A549 (cell line): Measurements from ENCODE around the gene TMEM144. TPM values are rescaled to one million over a fixed set of nuclear protein-coding genes. Genes with fewer than 3 reads are reported as not detected.

Experiments
- ATAC-seq, 2 experiments: fragments of 200-7000 bp in 1 of 2; fragments of >200 bp in 1 of 2; cut with Nextera tagmentation in 1 of 2; cut with Tn5 transposase in 1 of 2; 3 replicates each; pipeline versions ENCODE4 v1.8.0 to v1.9.1; 2018 to 2020; ENCODE audit warnings: mild to moderate bottlenecking in 1 of 2, moderate library complexity in 1 of 2
- CTCF ChIA-PET: fragments of 300-600 bp; sonication (Branson Sonifier 250); formaldehyde crosslinking; extraction: SDS; loops from one replicate; lab custom pipeline; 2021; ENCODE audit warnings: antibody characterized with exemption, inconsistent platforms; lab: Yijun Ruan, JAX
- POLR2A ChIA-PET: fragments of 350-600 bp; formaldehyde crosslinking; extraction: SDS; loops from one replicate; lab custom pipeline; 2021; ENCODE audit warnings: antibody characterized with exemption, inconsistent platforms; lab: Yijun Ruan, JAX
- DNase-seq, 2 experiments: peaks; one replicate each; pipeline versions ENCODE4 v3.0.0 to v3.0.0-alpha.2; 2011 to 2016; ENCODE audit warnings: low read depth in 1 of 2, low spot score in 1 of 2
- FAIRE-seq: peaks from 2 replicates; lab custom pipeline; 2011; peaks lifted over from hg19 to GRCh38; lab: Jason Lieb, UNC
- H3K27ac ChIP-seq, 2 experiments: fragments of >200 bp; sonication (Bioruptor Twin); formaldehyde crosslinking; 3 replicates each; pipeline ENCODE4 v1.5.1; 2016 to 2017
- H3K4me1 ChIP-seq: fragments of >200 bp; sonication (Bioruptor Twin); formaldehyde crosslinking; 3 replicates; pipeline ENCODE4 v1.6.1; 2016
- H3K4me2 ChIP-seq: fragments of >200 bp; sonication (Bioruptor Twin); formaldehyde crosslinking; 3 replicates; pipeline ENCODE4 v1.6.1; 2016
- H3K4me3 ChIP-seq: fragments of >200 bp; sonication (Bioruptor Twin); formaldehyde crosslinking; 3 replicates; pipeline ENCODE4 v1.5.1; 2016
- H3K9me3 ChIP-seq: fragments of >200 bp; sonication (Bioruptor Twin); formaldehyde crosslinking; 3 replicates; pipeline ENCODE4 v1.6.1; 2016
- CHD4 ChIP-seq: fragments of 200-600 bp; sonication (generic); IDR thresholded peaks from 2 replicates; pipeline ENCODE4 v1.6.1; 2016; ENCODE audit warnings: antibody characterized with exemption, mild to moderate bottlenecking, borderline replicate concordance
- CTCF ChIP-seq: fragments of >200 bp; sonication (Bioruptor Twin); formaldehyde crosslinking; IDR thresholded peaks from 3 replicates; pipeline ENCODE4 v1.5.1; 2016
- E2F6 ChIP-seq: IDR thresholded peaks from 2 replicates; pipeline ENCODE4 v1.6.1; 2012; ENCODE audit warnings: low read depth, borderline replicate concordance
- EHF ChIP-seq: fragments of 250-450 bp; sonication (Bioruptor Pico); IDR thresholded peaks from 2 replicates; pipeline ENCODE4 v1.5.0; 2020; ENCODE audit warnings: mild to moderate bottlenecking
- EP300 ChIP-seq, 2 experiments: fragments of >200 bp; sonication (Bioruptor Twin); formaldehyde crosslinking; IDR thresholded peaks; 2 replicates in 1 of 2; 3 replicates in 1 of 2; pipeline ENCODE4 v1.6.1; 2016 to 2017
- ESRRA ChIP-seq: fragments of 150-350 bp; IDR thresholded peaks from 2 replicates; pipeline ENCODE4 v1.6.1; 2014; ENCODE audit warnings: mild to moderate bottlenecking, low read length, borderline replicate concordance
- FOSB ChIP-seq: fragments of 250-450 bp; sonication (Bioruptor Pico); IDR thresholded peaks from 2 replicates; pipeline ENCODE4 v1.5.0; 2020; ENCODE audit warnings: mild to moderate bottlenecking, moderate library complexity
- HDAC2 ChIP-seq: fragments of 200-600 bp; sonication (generic); IDR thresholded peaks from 2 replicates; pipeline ENCODE4 v1.6.1; 2016
- HEYL ChIP-seq: fragments of 250-450 bp; sonication (Bioruptor Pico); IDR thresholded peaks from 2 replicates; pipeline ENCODE4 v1.8.0; 2021; ENCODE audit warnings: mild to moderate bottlenecking, moderate library complexity
- PBX3 ChIP-seq: IDR thresholded peaks from 2 replicates; pipeline ENCODE4 v1.6.1; 2012
- RNF2 ChIP-seq: fragments of 200-600 bp; sonication (generic); IDR thresholded peaks from 2 replicates; pipeline ENCODE4 v1.6.1; 2016; ENCODE audit warnings: low read depth, mild to moderate bottlenecking, antibody characterized with exemption, moderate library complexity, borderline replicate concordance
- TFCP2L1 ChIP-seq: fragments of 250-450 bp; sonication (Bioruptor Pico); IDR thresholded peaks from 2 replicates; pipeline ENCODE4 v1.5.0; 2021; ENCODE audit warnings: mild to moderate bottlenecking
- USF2 ChIP-seq: fragments of 450-650 bp; IDR thresholded peaks from 2 replicates; pipeline ENCODE4 v1.6.1; 2014; ENCODE audit warnings: antibody characterized with exemption
- WGBS: methylation state at CpG from one replicate; pipeline ENCODE4 v1.1.6; 2017; ENCODE audit errors: missing lambda C conversion rate; 5-methylcytosine and 5-hydroxymethylcytosine counted together
- polyA plus RNA-seq, 4 experiments: library from polyadenylated mRNA; depleted of rRNA in 3 of 4; stranded (reverse); fragments of >200 nt; fragmentation: RNase III in 1 of 4; extraction: RNeasy Plus Mini Kit Qiagen cat#74134 plus additional on column Dnase treatment in 1 of 4; gene quantifications; 2 replicates in 3 of 4; 3 replicates in 1 of 4; pipeline ENCODE4 v1.2.3, GENCODE V29; 2011 to 2017

Gene TMEM144
- polyA plus RNA-seq, 2 of the 4 experiments (the other 2 are of a cell fraction): 5.3 to 10.2 TPM

- WGBS: 32% methylated on average over 5 of the region's 5 CpGs
- Histone ChIP-seq H3K4me3 (no peak overlapping the region), H3K27ac (no peak overlapping the region), H3K4me1 (no peaks in the 10 kb centered on the region), H3K4me2 (no peak overlapping the region), H3K9me3 (no peaks in the 10 kb centered on the region)
- ATAC-seq (no peak), FAIRE-seq (no peak), DNase-seq (no peak)
- CTCF ChIA-PET: interaction anchor here (1.3 kb wide), 1 partner anchor 58 kb away, joined by 5 read pairs; no protein-coding TSS in a partner anchor
- TF ChIP-seq PBX3 (no peak), FOSB (no peak), CTCF (no peak), E2F6 (no peak), ESRRA (no peak), USF2 (no peak)
- POLR2A ChIA-PET: no interaction called here
These were observed 13.0 kb upstream of the TMEM144 start for GRCh38 chr4:158197194-158197776.

- FAIRE-seq: no peak
- no peaks in the 10 kb centered on the region for H3K4me1 ChIP-seq
- H3K4me2 ChIP-seq: no peak overlapping the region
- WGBS: 91% methylated on average over 3 of the region's 3 CpGs
- no peak overlapping the region for H3K27ac ChIP-seq
- H3K9me3 ChIP-seq: no peaks in the 10 kb centered on the region
- TF ChIP-seq CTCF: no peak
- no peak for TF ChIP-seq TFCP2L1 (CRISPR knock-in tag)
- no peak for TF ChIP-seq HEYL (CRISPR knock-in tag)
- TF ChIP-seq HDAC2: no peak
- POLR2A ChIA-PET: no interaction called here
- H3K4me3 ChIP-seq: no peak overlapping the region
- no peak for ATAC-seq
- CTCF ChIA-PET: interaction anchor here (0.7 to 1.0 kb wide), 2 partner anchors 8 to 55 kb away, joined by 3 read pairs; no protein-coding TSS in a partner anchor
- DNase-seq: no peak
These were observed 10.1 kb upstream of the TMEM144 start for GRCh38 chr4:158200214-158200613.

GRCh38 chr4:158201322-158201721 lies 9.0 kb upstream of the TMEM144 start:
- Histone ChIP-seq H3K4me2 (no peak overlapping the region), H3K4me3 (no peak overlapping the region), H3K27ac (no peak overlapping the region), H3K4me1 (no peaks in the 10 kb centered on the region), H3K9me3 (no peaks in the 10 kb centered on the region)
- ATAC-seq (no peak), DNase-seq (no peak), FAIRE-seq (no peak)
- ChIA-PET CTCF (interaction anchor here (1.0 kb wide), 1 partner anchor 9 kb away, joined by 3 read pairs; no protein-coding TSS in a partner anchor), POLR2A (no interaction called here)
- TF ChIP-seq TFCP2L1 (CRISPR knock-in tag): no peak
- no peak for TF ChIP-seq EHF (CRISPR knock-in tag)
- no peak for TF ChIP-seq EP300 (IDR thresholded peaks at IDR 0.05)
- TF ChIP-seq CHD4: no peak
- no peak for TF ChIP-seq RNF2
- WGBS: 83% methylated on average over 4 of the region's 4 CpGs
